ENCODE results near the gene PRKN. TPM values are rescaled to one million over a fixed set of nuclear protein-coding genes. Genes with fewer than 3 reads are reported as not detected.

PRKN gene
- total and polyA plus RNA-seq, 9 of the 15 experiments (the other 6 are each of a cell fraction or from before 2014, with no cell fraction given), result 0.03 to 0.96 (median 0.15) TPM; not detected in 2

DNA sequence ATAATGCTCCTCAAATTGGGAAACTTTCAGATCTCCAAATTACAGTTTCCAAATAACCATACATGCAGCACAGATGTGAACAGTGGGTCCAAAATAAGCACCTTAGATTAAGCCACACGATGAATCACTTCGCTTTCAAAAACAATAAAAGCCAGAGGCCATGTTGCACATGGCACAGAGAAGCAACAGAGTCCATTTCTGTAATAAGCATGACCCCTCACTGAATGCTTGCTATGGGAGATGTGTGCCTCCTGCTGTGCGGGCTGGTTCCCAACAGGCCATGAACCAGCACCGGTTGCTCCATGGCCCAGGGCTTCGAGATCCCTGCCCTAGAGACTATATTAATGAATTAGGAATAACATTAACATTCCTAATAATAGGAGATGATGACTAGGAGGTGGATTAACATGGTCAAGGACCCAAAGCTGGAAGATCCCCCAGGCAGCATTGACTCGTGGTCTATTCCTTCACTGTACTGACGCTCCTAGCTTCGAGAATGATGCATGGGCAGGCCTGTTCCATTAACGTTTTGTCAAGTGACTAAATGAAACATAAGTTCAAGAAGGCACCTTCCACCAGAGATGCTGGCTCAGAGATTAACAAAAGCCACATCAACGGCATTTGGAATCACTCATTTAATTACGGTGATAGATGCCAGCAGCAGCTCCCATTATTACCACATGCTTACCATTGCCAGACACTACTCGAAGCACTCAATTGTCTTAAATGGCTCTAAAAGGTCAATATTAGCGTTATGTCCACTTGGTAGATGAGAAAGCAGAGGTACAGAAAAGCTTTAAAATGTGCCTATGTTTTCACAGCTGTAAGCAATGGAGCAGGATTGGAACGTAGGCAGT is 983.1 kb downstream of the PRKN start:
- no peak for DNase-seq (ENCODE audit: extremely low read depth in 1 of 4, low spot score in 3 of 4)
- H3K79me2 ChIP-seq (ENCODE audit: control insufficient read depth, insufficient read depth, low read length), result no peaks in the 10 kb centered on the region
- POLR2A ChIA-PET, result interaction anchor here (0.6 kb wide), 1 partner anchor 72 kb away, joined by 3 read pairs; no protein-coding TSS in a partner anchor
- H3K4me3 ChIP-seq, result no peak overlapping the region
- H3K4me2 ChIP-seq (ENCODE audit: insufficient read depth, low read length), result no peak overlapping the region
- no peaks in the 10 kb centered on the region; a peak in 1 of 5 replicates for H3K27me3 ChIP-seq (ENCODE audit: control insufficient read depth in 2 of 2, insufficient read depth in 2 of 2, low read length in 2 of 2)
- ATAC-seq, result no peak
- H3K36me3 ChIP-seq (ENCODE audit: control insufficient read depth, insufficient read depth, low read length), result no peaks in the 10 kb centered on the region
- CTCF ChIA-PET (ENCODE audit: low intra/inter-chr PET ratio), result no interaction called here
- H3K9me3 ChIP-seq (replicated peaks; ENCODE audit: control insufficient read depth, insufficient read depth, low read depth, low read length), result no peaks in the 10 kb centered on the region
- no peaks in the 10 kb centered on the region for H3K4me1 ChIP-seq (replicated peaks in 1 of 2; ENCODE audit: control insufficient read depth in 2 of 2, insufficient read depth in 2 of 2, low read length in 2 of 2)
- no peak overlapping the region for H2AFZ ChIP-seq (ENCODE audit: low read depth, low read length)
- in situ Hi-C loops (cut with MboI), result no loop called here
- H4K20me1 ChIP-seq (replicated peaks; ENCODE audit: control insufficient read depth, insufficient read depth, low read length), result no peaks in the 10 kb centered on the region
- intact Hi-C loops (cut with micrococcal nuclease), result no loop called here
- H3K9me1 ChIP-seq (ENCODE audit: control insufficient read depth, insufficient read depth, low read length), result no peaks in the 10 kb centered on the region
- no TSS peak for BruUV-seq (replicated peaks)
- 0% methylated on average over 14 of the region's 14 CpGs for WGBS (ENCODE audit: insufficient coverage, low coverage, missing lambda C conversion rate)
- TF ChIP-seq GATA2 (CRISPR knock-in tag; IDR thresholded peaks at IDR 0.05) (no peak), NR1H2 (CRISPR knock-in tag; IDR thresholded peaks at IDR 0.05) (no peak), ZNF644 (tag; IDR thresholded peaks at IDR 0.05; ENCODE audit: low read depth) (no peak), LEF1 (IDR thresholded peaks at IDR 0.05) (no peak), ZNF764 (CRISPR knock-in tag; IDR thresholded peaks at IDR 0.05; ENCODE audit: low read depth) (no peak), ZNF766 (CRISPR knock-in tag; conservative IDR thresholded peaks at IDR 0.05) (no peak)
- FAIRE-seq, result no peak
- no peak overlapping the region for H3K27ac ChIP-seq (ENCODE audit: extremely low read depth, low read depth, low read length)
- H3K9ac ChIP-seq (ENCODE audit: insufficient read depth in 1 of 2, low read depth in 2 of 2, low read length in 2 of 2), result no peak overlapping the region
